Stimulated activated CD8-positive, alpha-beta memory T cell treated with anti-CD3 and anti-CD28 coated beads, Interleukin-7, amount 100 ng/mL, for 24 hours (primary cell): ENCODE measurements around the gene CFAP157.

Experiments
- DNase-seq: peaks from one replicate; pipeline ENCODE4 v3.0.0-alpha.2; 2020; ENCODE audit warnings: low read depth

CFAP157 gene

DNA sequence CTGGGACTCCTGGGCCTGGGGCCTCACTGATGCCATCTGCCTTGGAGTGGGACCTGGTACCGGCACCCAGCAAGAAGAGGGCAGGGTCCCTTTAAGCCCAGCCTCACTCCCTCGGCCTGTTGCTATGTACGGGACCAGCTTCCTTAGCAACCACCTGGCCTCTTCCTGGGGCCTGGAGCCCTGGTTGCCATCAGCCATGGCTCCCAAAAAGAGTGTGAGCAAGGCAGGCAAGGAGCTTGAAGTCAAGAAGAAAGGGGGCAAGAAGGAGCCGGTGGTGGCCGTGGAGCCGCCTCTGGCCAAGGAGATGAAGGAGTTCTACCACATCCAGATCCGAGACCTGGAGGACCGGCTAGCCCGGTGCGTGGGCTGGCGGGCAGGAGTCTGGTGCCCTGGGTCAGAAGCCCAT is at the start of gene CFAP157:
Gene CFAP157, plus strand, starts transcription at position 153 of the 406 bp plus-strand sequence. Its CDS starts 44 bp downstream, at position 197.
- no peak for DNase-seq

DNA sequence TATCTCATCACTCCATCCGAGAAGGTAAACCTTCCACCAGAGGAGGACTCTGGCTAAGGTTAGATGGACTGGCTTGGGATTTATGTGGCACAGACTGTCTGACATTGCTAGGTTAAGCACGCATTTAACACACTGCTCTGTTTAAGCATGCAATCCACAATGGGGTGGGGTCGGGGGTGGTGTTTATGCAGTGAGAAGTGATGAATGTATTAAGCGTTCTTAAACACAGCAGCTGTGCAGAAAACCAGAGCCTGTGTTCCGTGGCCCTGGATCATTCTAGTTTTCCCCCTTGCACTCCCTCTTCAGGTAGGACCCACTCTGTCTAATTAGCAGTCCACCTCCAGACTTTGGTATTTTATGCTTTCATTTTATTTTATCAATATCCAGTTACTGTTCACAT is 48.4 kb upstream of the CFAP157 start:
- no peak for DNase-seq

DNA sequence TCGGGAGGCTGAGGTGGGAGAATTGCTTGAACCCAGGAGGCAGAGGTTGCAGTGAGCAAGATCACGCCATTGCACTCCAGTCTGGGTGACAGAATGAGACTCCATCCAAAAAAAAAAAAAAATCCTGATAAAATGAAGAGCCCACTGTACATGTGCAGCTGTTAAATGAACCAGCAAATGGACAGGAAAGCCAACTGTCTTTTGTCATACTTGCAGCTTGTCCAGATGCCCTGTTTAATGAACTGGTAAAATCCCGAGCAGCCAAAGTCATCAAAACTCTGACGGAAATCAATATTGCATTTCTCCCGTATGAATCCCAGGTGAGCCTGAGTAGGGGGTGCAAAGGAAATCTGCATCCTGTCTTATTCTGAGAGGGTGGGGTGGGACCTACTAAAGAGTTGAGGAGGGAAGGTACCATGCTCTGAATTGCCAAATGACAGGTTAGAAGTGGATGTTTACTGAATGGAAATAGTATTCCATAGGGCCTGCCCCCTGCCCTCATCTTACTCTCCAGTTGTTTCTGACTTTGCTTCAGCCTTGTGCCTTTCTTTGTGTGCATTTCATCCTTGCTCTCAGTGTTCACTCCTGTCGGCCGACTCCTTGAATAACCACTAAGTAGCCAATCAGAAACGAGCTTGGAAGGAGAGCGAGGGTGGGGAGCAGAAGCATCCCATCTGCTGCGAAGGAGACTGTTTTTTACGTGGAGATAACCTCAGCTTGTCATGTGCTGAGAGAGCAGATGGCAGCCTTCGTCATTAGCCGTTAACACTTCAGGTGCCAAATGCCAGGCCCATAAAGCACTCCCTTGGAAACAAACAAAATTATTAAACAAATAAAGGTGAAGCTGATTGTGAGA is 45.7 kb upstream of the CFAP157 start:
- no peak for DNase-seq

DNA sequence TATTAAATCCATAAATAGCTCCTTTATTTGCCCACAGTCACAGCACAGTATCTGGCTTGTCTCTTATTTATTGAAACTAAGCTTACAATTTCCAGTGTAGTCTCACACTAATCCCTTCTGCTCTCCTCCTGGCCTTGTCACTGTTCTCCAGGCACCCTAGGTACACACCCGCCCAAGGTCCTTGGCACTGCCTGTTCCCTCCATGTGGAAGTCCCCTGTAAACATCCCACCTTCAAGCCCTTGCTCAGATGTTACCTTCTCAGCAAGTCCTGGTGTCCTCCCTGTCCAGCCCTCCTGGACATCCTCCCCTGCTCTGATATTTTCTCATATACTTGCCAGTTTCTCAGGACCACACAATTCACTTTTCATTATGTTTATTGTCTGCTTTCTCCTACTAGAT is 44.2 kb upstream of the CFAP157 start:
- DNase-seq = no peak

DNA sequence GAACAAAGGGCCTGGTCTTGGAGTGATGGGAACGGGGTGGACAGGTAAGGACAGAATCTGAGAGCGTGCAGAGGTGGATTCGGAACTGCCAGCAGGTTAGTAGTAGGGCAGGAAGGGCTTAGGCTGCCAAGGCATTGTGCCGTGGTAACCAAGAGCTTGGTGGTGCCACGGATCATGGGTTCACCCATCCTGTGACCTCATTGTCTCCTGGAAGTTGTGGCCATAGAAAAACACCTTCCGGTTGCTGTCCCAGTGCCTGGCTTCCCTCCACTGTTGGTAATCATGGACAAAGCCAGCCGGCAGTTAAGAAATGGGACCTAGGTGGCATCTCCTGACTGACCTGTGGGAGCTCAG is 42.5 kb upstream of the CFAP157 start:
- no peak for DNase-seq

DNA sequence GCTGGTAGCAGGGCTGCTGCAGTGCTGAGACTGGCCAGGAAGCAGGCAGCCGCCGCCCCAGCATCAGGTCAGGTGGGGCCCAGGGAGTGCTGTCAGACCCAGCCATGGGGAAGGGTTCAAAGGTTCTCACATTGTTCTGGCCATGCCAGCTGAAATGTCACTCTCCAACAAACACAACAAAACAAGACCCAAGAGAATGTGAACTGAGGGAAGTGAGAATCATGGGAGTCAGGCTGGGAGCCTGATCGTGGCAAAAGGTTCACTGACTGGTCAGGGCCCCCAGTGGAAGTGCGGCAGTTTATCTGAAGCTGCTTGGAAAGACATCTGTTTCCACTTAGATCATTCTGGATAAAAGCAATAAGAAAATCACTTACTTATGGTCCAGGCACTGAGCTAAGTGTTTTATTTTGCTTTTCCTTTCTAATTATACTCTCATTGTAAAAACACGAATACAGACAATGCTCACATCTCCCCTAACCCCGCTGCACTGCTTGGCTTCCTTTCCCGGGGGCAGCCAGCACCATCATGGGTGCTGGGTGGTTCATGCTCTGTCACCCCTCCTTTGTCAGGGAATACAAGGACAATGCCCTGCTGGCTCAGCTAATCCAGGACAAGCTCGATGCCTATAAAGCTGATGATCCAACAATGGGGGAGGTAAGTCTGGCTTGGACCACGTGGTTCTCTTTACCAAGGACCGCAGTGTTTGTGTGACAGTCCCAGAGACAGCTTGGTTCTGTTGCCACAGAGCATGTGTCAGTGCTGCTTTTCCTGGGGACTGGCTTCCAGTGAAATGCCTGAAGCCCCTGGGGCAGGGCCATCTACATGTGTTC is 41.9 kb upstream of the CFAP157 start:
- no peak for DNase-seq

DNA sequence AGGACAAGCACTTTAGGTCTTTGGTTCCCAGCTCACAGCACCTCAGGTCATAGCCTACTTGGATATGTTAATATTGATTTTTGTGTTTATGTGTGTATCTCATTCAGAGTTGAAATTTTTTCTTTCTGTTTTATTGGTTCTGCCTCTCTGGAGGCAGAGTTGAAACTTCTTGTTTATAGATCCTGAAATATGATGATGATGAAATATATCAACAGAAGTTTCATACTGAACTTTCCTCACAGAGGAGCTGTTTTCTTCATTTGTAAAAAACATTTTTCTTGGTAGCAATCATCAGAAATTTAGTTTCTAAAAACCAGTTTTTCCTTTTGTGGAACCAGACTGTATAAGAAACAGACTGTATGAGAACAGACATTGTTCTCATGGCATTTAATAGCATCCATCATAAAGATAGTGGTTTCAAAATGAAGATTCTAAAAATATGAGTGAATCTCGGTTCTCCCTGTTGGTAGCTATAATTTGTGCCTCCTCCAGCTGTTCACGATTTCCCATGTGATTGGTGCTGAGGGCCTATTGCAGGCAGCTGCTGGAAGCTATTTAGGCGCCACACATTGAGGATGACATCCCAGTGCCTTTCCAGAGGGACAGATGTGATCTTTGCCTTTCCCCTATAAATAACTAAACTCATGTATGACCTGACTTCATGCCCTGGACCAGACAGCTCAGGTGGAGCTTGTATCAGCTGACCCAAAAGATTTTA is 39.5 kb upstream of the CFAP157 start:
- no peak for DNase-seq

DNA sequence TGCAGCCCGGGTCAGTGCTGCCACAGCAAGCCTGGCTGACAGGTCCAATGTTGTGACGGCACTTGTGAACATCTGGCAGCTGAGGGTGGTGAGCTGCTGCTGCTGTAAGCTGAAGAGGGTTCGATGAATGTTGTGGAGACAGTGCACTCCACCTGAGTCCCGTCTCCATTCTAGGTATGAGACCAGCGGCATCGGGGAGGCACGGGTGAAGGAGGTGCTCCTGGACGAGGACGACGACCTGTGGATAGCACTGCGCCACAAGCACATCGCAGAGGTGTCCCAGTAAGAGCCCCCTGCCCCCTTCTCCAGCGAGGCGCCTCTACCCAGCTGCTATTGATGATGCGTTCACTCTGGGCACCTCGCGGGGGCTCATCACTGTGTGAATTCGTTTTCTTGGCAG is 38.9 kb upstream of the CFAP157 start:
- no peak for DNase-seq

DNA sequence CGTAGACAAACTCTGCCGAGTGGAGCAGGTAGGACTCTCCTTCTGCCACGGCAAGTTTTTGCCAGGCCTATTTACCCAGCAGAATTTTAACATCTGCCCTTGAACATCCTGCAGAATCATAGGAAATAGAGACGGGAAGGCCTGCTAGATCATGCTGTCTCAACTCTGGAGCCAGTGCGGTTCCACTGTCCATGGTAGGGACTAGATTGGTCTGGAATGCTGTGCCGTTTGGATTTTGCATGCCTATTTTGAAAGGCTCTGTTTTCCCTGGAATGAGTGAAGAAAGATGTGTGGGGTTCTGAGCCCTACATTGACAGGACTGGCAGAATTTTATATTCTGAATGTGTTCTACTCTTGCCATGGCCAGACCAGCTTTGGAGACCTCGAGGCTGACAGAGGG is 33.6 kb upstream of the CFAP157 start:
- no peak for DNase-seq

DNA sequence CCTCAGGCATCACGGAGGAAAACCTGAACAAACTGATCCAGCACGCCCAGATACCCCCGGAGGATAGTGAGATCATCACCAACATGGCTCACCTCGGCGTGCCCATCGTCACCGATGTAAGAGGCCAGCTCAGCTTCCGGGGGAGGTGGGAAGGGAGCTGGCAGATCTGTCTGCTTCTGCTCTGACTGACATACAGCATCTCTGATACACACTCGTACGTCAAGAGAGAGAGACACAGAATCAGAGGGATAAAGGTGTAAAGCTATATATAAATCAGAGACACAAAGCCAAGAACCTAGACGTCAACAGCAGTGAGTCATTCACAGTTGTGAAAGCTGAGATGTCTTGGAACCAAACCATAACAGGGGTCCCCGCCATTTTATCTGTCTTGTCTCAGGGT is 30.1 kb upstream of the CFAP157 start:
- DNase-seq = no peak

DNA sequence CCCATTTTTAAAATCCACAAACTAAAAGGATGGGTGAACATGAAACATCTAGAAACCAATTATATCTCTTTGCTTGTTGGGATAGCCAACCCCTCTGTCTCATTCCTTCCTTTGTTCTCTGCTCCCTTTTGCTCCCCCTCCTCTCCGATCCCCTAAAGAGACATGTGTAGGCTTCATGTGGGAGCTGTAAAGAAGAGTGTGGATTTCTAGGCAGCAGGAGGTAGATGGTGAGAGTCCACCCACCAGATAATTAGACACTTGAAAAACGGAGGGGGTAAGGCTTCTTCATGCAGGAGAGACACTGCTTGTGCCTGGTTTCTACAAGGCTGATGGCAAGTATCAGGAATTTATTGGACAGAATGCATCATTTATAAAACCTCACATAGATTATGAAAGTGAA is 27.3 kb upstream of the CFAP157 start:
- no peak for DNase-seq

DNA sequence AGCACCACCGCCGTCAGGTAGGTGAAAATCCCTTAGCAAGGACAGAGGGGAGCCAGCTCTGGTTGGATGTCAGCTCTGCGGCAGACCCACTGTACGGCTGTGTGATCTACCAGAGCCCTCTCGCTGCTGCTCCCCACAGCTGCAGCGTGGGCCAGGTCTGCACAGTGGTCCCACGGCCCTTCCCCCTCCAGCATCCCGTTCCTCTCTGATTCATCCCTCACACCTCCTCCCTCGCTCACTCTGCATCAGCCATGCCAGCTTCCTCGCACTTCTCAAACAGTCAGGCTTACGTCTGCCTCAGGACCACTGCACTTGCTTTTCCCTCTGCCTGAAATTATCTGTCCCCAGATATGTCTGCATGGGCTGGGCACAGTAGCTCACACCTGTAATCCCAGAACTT is 26.6 kb upstream of the CFAP157 start:
- DNase-seq = no peak

DNA sequence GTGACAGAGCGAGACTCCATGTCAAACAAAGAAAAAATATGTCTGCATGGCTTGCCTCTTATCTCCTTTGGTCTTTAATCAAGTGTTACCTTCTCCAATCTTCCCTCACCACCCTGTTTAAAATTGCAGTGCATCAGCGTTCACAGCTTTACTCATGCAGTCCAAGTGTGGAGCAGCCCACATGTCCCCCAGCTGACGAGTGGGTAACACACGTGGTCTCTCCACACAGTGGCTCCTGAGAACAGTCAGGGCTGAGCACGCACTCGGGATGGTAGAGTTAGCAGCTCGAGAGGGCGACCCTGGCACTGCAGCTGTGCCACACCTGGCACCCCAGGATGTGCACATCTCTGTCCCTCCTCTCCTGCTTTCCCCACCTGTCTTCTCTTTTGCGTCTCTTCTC is 25.9 kb upstream of the CFAP157 start:
- DNase-seq = no peak

DNA sequence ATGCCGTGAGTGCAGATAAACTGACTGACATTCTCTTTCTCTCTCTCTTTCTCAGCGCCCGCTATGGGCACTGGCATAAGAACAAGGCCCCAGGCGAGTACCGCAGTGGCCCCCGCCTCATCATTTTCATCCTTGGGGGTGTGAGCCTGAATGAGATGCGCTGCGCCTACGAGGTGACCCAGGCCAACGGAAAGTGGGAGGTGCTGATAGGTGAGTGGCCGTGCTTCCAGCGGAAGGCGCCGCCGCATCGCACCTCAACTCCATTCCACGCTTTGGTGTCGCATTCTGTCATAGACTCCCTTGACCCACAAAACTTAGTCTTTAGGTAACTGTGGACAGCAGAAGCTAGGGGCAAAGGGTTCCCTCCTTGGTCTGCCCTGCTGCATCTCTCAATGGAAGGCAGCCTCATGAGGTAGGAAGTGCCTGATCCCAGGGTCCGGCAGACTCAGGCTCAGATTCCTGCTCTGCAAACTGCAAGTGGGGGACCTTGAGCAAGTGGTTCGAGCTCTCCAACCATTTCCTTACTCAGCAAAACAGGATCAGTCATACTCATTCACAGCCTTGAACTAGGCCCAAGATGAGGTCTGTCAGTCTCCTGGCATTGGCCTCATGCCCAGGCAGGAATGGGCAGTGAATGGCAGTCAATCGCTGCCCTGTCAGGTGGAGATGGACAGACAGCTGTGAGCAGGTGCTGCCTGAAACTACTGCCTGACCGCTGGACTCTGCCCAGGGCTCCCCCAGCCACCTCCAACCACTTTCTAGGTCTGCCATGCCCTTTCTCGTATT is 24.2 kb upstream of the CFAP157 start:
- no peak for DNase-seq

DNA sequence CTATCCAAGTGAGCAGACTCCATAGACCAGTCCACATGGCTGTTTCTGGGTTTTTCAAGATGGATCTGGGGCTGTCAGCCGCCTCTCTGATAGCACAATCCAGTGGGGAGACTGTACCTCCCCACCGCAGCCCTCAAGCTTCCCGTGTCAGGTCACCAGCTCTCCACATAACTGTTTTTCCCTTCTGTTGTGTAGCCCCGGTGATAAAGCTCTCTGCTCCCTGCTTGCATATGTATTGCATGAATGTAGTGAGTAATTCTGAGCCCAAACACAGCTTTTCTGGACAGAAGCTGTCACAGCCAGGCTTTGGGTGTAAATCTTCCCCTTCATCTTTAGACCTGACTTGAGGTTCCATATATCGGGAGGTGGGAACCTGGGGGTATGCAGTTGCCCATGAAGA is 23.1 kb upstream of the CFAP157 start:
- DNase-seq = no peak

DNA sequence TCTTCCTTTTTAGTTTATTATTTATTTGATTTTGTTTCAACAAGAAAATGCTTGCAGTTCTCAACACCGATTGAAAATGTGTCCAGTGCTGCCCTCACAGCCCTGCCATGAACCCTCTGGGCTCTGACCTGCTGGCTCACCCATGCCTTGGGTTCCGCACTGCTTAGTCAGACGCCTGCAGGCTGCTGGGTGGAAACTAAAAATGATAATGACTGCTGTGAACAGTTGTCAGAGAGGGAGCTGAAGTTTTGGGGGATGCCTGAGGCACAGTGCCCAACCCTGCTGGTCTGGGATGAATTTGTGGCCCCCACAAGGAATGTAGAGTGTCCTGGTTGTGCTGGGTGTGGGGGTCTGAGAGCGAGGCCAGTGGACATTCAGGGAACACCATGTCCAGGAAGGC is 22.2 kb upstream of the CFAP157 start:
- no peak for DNase-seq

DNA sequence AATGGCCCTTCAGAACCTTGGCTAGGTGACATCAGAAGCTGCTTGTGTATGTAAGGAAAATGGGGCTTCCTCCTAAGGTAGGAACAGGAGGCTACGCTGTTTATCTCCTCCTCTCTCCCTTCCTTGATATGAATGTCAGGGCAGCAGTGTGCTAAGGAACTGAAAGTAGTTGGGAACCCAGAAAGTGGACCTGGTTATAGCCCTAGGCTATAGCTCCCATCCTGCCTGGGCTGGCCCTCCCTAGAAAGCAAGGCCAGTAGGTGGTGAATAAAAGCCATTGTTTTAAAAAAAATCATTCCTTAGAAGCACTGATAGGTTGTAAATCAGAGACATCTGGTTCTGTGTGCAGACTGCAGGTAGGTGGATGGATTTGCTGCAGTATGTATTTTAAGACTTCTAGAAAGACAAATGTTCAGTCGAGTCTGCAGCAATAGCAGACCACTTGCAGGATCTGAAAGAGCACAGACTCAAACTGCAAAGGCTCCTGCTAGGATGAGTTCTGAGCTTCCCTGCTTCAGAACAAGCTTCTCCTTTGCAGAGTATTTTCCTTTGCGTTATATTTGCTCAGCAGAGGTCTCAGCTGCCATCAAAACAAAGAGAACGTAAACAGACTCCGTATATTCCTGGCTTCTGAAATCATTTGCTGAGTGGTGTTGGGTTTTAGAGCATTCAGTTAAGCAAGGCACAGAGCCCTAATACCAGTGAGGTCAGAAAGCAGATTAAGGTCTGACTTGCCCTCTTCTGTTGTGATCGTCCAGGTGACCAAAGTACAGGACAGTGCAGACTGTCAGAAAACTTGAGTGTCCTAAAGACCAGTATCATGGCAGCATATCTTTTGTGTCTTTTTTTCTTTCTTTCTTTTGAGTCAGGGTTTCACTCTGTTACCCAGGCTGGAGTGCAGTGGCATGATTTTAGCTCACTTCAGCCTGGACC is 20.1 kb upstream of the CFAP157 start:
- no peak for DNase-seq

DNA sequence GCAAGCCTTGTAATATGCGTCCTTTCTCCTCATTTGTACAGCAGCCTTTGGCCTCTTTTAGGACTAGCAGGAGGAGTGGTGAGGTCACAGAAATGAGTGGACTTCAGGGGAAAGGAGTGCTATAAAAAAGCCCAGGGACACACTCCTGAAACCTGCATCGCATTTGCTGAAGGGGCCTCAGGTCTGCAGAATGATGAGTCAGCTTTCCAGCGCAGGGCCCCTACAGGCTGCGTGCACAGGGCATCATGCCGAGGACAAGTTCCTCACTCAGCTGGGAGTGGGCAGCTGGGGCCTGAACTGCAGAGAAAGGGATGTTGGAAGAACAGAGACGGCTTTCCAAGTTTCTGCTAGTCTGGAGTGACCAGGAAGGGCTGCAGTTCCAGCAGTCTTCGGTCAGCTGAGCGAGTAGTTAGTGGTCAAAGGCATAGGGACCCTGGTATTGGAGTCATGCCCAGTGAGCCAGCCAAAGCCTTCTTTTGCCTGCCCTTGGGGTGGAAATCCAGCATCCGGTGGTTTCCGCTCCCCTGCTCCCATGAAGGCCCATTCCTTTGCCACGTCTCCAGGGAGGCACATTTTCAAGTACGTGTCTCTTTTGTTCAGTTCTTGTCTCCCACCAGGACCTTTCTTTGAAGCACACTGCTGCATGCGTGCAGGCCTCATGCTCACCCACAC is 17.3 kb upstream of the CFAP157 start:
- DNase-seq = no peak

DNA sequence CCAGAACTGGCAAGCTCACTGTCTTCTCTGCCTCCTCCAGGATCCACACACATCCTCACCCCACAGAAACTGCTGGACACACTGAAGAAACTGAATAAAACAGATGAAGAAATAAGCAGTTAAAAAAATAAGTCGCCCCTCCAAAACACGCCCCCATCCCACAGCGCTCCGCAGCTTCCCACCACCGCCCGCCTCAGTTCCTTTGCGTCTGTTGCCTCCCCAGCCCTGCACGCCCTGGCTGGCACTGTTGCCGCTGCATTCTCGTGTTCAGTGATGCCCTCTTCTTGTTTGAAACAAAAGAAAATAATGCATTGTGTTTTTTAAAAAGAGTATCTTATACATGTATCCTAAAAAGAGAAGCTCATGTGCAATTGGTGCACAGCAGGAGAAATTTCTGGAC is 16.1 kb upstream of the CFAP157 start:
- no peak for DNase-seq

DNA sequence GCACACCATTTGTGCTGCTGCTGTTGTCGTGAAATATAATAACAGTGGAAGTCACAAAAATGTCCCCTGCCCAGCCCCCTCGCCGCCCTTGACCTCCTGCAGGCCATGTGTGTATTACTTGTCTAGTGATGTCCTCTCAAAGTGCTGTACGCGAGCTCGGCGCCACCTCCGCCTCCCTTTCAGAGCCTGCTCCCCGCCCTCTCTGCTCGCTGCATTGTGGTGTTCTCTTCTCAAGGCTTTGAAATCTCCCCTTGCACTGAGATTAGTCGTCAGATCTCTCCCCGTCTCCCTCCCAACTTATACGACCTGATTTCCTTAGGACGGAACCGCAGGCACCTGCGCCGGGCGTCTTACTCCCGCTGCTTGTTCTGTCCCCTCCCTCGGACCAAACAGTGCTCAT is 14.7 kb upstream of the CFAP157 start:
- DNase-seq = no peak
